ENCODE measurements around the gene IMMP1L.
A peak's percentile ranks its signal among the peaks of the same experiment; 100 is the strongest.

IMMP1L gene

DNA sequence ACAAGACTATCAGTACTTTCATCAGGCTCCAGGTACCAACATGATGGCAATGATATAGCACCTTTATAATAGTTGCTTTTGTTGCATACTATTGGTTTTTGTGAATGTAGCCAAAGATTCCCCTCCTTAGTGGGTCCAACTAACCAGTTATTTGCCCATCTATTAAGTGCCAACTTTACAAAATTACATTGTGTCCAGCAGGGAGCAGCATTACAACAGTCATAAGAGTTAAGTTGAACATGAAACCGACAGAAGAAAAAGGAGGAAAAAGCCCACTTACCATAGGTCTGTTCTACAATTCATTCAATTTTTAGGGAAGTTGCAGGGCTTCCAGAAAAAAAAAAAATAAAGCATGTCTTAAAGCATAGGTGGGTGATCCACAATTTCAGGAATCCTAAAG, 21.6 kb downstream of the IMMP1L start:
- Histone ChIP-seq H3K79me2 (ENCODE audit: insufficient read depth, low read length) (peaks cover 33% of the 10 kb centered on the region; the same call in 1 of the 2 replicates), H3K4me3 (ENCODE audit: low read length, poor library complexity, severe bottlenecking) (no peak overlapping the region)

GRCh38 chr11:31484497-31484896, 24.9 kb downstream of the IMMP1L start:
- Histone ChIP-seq H3K36me3 (ENCODE audit: insufficient read depth, low read length) (peaks cover 4% of the 10 kb centered on the region; the same call in 1 of the 2 replicates), H3K27me3 (ENCODE audit: insufficient read depth, low read length, poor library complexity, severe bottlenecking) (no peaks in the 10 kb centered on the region), H3K9me3 (ENCODE audit: insufficient read depth, low read depth, low read length) (no peaks in the 10 kb centered on the region), H3K79me2 (ENCODE audit: insufficient read depth, low read length) (peaks cover 38% of the 10 kb centered on the region), H2AFZ (ENCODE audit: low read length) (no peak overlapping the region), H3K9ac (ENCODE audit: low read depth, low read length, poor library complexity, severe bottlenecking) (no peak overlapping the region), H3K4me2 (ENCODE audit: low read depth, low read length, poor library complexity, severe bottlenecking) (no peak overlapping the region), H4K20me1 (ENCODE audit: insufficient read depth, low read length, poor library complexity, severe bottlenecking) (peaks cover 8% of the 10 kb centered on the region), H3K9me2 (replicated peaks; ENCODE audit: low read depth, low read length) (no peaks in the 10 kb centered on the region), H3K4me1 (ENCODE audit: insufficient read depth, low read length, poor library complexity, severe bottlenecking) (no peaks in the 10 kb centered on the region), H3F3A (ENCODE audit: low read depth) (no peaks in the 10 kb centered on the region), H3K4me3 (ENCODE audit: low read length, poor library complexity, severe bottlenecking) (no peak overlapping the region)
- TF ChIP-seq EZH2phosphoT487 (IDR thresholded peaks at IDR 0.05; ENCODE audit: borderline replicate concordance) = no peak
- TF ChIP-seq, protein P1, sequence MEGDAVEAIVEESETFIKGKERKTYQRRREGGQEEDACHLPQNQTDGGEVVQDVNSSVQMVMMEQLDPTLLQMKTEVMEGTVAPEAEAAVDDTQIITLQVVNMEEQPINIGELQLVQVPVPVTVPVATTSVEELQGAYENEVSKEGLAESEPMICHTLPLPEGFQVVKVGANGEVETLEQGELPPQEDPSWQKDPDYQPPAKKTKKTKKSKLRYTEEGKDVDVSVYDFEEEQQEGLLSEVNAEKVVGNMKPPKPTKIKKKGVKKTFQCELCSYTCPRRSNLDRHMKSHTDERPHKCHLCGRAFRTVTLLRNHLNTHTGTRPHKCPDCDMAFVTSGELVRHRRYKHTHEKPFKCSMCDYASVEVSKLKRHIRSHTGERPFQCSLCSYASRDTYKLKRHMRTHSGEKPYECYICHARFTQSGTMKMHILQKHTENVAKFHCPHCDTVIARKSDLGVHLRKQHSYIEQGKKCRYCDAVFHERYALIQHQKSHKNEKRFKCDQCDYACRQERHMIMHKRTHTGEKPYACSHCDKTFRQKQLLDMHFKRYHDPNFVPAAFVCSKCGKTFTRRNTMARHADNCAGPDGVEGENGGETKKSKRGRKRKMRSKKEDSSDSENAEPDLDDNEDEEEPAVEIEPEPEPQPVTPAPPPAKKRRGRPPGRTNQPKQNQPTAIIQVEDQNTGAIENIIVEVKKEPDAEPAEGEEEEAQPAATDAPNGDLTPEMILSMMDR (conservative IDR thresholded peaks at IDR 0.05; ENCODE audit: low read length) = no peak

More for the DNA sequence above, 21.6 kb downstream of the IMMP1L start:
- Histone ChIP-seq H3K27me3 (ENCODE audit: insufficient read depth, low read length, poor library complexity, severe bottlenecking) (no peaks in the 10 kb centered on the region), H3K4me1 (ENCODE audit: insufficient read depth, low read length, poor library complexity, severe bottlenecking) (no peaks in the 10 kb centered on the region), H3K36me3 (ENCODE audit: insufficient read depth, low read length) (0 out of 2 replicates have a peak, but pooled peaks cover 4% of the 10 kb centered on the region), H3K9ac (ENCODE audit: low read depth, low read length, poor library complexity, severe bottlenecking) (no peak overlapping the region), H3F3A (ENCODE audit: low read depth) (no peaks in the 10 kb centered on the region), H3K9me2 (replicated peaks; ENCODE audit: low read depth, low read length) (no peaks in the 10 kb centered on the region), H4K20me1 (ENCODE audit: insufficient read depth, low read length, poor library complexity, severe bottlenecking) (peaks cover 2% of the 10 kb centered on the region), H3K9me3 (ENCODE audit: insufficient read depth, low read depth, low read length) (no peaks in the 10 kb centered on the region), H3K4me2 (ENCODE audit: low read depth, low read length, poor library complexity, severe bottlenecking) (no peak overlapping the region), H2AFZ (ENCODE audit: low read length) (no peak overlapping the region)
- TF ChIP-seq, protein P1 (conservative IDR thresholded peaks at IDR 0.05; ENCODE audit: low read length) = peak; percentile 76
- no peak for TF ChIP-seq EZH2phosphoT487 (IDR thresholded peaks at IDR 0.05; ENCODE audit: borderline replicate concordance)

DNA sequence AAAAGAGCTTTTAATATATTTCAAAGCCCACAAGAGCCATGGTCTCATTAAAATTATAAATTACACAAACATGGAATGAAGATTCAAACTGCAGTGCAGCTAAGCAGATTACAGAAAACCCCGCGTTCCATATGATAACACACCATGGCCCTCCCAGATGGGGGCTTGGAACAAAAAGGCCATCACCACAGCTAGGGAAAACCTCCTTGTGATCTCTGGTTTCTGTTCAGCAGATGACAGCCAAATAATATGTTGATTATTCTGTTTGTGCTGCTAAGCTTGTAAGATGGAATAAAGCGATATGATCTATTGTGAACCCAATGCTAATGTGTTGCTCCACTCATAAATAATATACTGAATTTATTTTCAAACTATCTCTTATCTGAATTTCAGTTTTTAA, 28.5 kb downstream of the IMMP1L start:
- Histone ChIP-seq H3K4me3 (ENCODE audit: low read length, poor library complexity, severe bottlenecking) (no peak overlapping the region), H3F3A (ENCODE audit: low read depth) (no peaks in the 10 kb centered on the region), H3K9me2 (replicated peaks; ENCODE audit: low read depth, low read length) (no peaks in the 10 kb centered on the region), H3K79me2 (ENCODE audit: insufficient read depth, low read length) (peaks cover 43% of the 10 kb centered on the region), H2AFZ (ENCODE audit: low read length) (no peak overlapping the region), H3K9me3 (ENCODE audit: insufficient read depth, low read depth, low read length) (no peaks in the 10 kb centered on the region), H3K36me3 (ENCODE audit: insufficient read depth, low read length) (no peaks in the 10 kb centered on the region; the same call in 1 of the 2 replicates), H3K4me2 (ENCODE audit: low read depth, low read length, poor library complexity, severe bottlenecking) (no peak overlapping the region), H3K27me3 (ENCODE audit: insufficient read depth, low read length, poor library complexity, severe bottlenecking) (no peaks in the 10 kb centered on the region), H3K4me1 (ENCODE audit: insufficient read depth, low read length, poor library complexity, severe bottlenecking) (no peaks in the 10 kb centered on the region), H3K9ac (ENCODE audit: low read depth, low read length, poor library complexity, severe bottlenecking) (no peak overlapping the region), H4K20me1 (ENCODE audit: insufficient read depth, low read length, poor library complexity, severe bottlenecking) (peaks cover 8% of the 10 kb centered on the region)
- TF ChIP-seq, protein P1 (conservative IDR thresholded peaks at IDR 0.05; ENCODE audit: low read length) = no peak
- no peak for TF ChIP-seq EZH2phosphoT487 (IDR thresholded peaks at IDR 0.05; ENCODE audit: borderline replicate concordance)
